Measurements from ENCODE around the gene APOL6. TPM values are rescaled to one million over a fixed set of nuclear protein-coding genes. Genes with fewer than 3 reads are reported as not detected.

Gene APOL6
- total RNA-seq, 2 experiments from 2014 or later: 59.9 to 65.2 TPM

- H3K27me3 Mint-ChIP-seq: peaks cover 3% of the 10 kb centered on the region
- H3K9me3 Mint-ChIP-seq (ENCODE audit: low read depth): no peaks in the 10 kb centered on the region
- no peak overlapping the region for H3K27ac Mint-ChIP-seq
- H3K36me3 Mint-ChIP-seq: no peaks in the 10 kb centered on the region
- ATAC-seq (no peak), DNase-seq (no peak)
- H3K4me3 Mint-ChIP-seq: no peak overlapping the region
- no peaks in the 10 kb centered on the region for H3K4me1 Mint-ChIP-seq
- CTCF ChIA-PET: no interaction called here
Measured at GRCh38 chr22:35705141-35705540, 56.9 kb downstream of the APOL6 start.

GRCh38 chr22:35708453-35708852 lies 60.2 kb downstream of the APOL6 start:
- Mint-ChIP-seq H3K4me3 (no peak overlapping the region), H3K27ac (no peak overlapping the region), H3K36me3 (no peaks in the 10 kb centered on the region), H3K4me1 (no peaks in the 10 kb centered on the region), H3K9me3 (ENCODE audit: low read depth) (peaks cover 3% of the 10 kb centered on the region), H3K27me3 (peaks cover 5% of the 10 kb centered on the region)
- DNase-seq (no peak), ATAC-seq (no peak)
- CTCF ChIA-PET: no interaction called here

GRCh38 chr22:35708917-35709316 lies 60.7 kb downstream of the APOL6 start:
- CTCF ChIA-PET: no interaction called here
- Mint-ChIP-seq H3K4me1 (no peaks in the 10 kb centered on the region), H3K27me3 (peaks cover 5% of the 10 kb centered on the region), H3K4me3 (no peak overlapping the region), H3K27ac (no peak overlapping the region), H3K9me3 (ENCODE audit: low read depth) (peaks cover 3% of the 10 kb centered on the region), H3K36me3 (no peaks in the 10 kb centered on the region)
- ATAC-seq (no peak), DNase-seq (no peak)

GRCh38 chr22:35711336-35711735 lies 63.1 kb downstream of the APOL6 start:
- H3K27me3 Mint-ChIP-seq: peaks cover 8% of the 10 kb centered on the region
- no peak overlapping the region for H3K4me3 Mint-ChIP-seq
- CTCF ChIA-PET: no interaction called here
- H3K27ac Mint-ChIP-seq: no peak overlapping the region
- ATAC-seq: no peak
- H3K4me1 Mint-ChIP-seq: no peaks in the 10 kb centered on the region
- peaks cover 3% of the 10 kb centered on the region for H3K9me3 Mint-ChIP-seq (ENCODE audit: low read depth)
- H3K36me3 Mint-ChIP-seq: no peaks in the 10 kb centered on the region
- DNase-seq: no peak

- Mint-ChIP-seq H3K27ac (no peak overlapping the region), H3K4me1 (no peaks in the 10 kb centered on the region), H3K36me3 (no peaks in the 10 kb centered on the region), H3K4me3 (no peak overlapping the region), H3K27me3 (peaks cover 8% of the 10 kb centered on the region), H3K9me3 (ENCODE audit: low read depth) (peaks cover 3% of the 10 kb centered on the region)
- DNase-seq (no peak), ATAC-seq (no peak)
- CTCF ChIA-PET: no interaction called here
Measured at GRCh38 chr22:35712672-35713071, 64.4 kb downstream of the APOL6 start.

GRCh38 chr22:35717572-35717971 lies 69.3 kb downstream of the APOL6 start, which contains the start of gene APOL5:
Gene APOL5, plus strand, starts transcription at chr22:35717872. Its CDS starts 0 bp downstream, at chr22:35717872.
- H3K27me3 Mint-ChIP-seq: peaks cover 3% of the 10 kb centered on the region
- no peak within 1 kb of the TSS for H3K27ac Mint-ChIP-seq
- CTCF ChIA-PET: no interaction called here
- H3K36me3 Mint-ChIP-seq: no peaks in the 10 kb centered on the region
- ATAC-seq (no peak), DNase-seq (no peak)
- peaks cover 3% of the 10 kb centered on the region for H3K9me3 Mint-ChIP-seq (ENCODE audit: low read depth)
- no peak within 1 kb of the TSS for H3K4me3 Mint-ChIP-seq
- no peaks in the 10 kb centered on the region for H3K4me1 Mint-ChIP-seq

Other genes with a start within 250 kb of the APOL6 start
- 100 to 1,000 TPM; 271 to 329 TPM for gene MCM5, start 248.3 kb upstream of the APOL6 start, total RNA-seq
- under 1 TPM in 1 of 2 experiments, not detected in 1; 0.09 TPM for gene RASD2, start 107.6 kb upstream of the APOL6 start, total RNA-seq
- 1 to 10 TPM in 1 of 2 experiments, not detected in 1; 2.6 TPM for gene MB, start 31.1 kb upstream of the APOL6 start, total RNA-seq
- gene APOL5, start 69.4 kb downstream of the APOL6 start, total RNA-seq: not detected